Measurements from ENCODE around the gene TTC31.

Gene TTC31

DNA sequence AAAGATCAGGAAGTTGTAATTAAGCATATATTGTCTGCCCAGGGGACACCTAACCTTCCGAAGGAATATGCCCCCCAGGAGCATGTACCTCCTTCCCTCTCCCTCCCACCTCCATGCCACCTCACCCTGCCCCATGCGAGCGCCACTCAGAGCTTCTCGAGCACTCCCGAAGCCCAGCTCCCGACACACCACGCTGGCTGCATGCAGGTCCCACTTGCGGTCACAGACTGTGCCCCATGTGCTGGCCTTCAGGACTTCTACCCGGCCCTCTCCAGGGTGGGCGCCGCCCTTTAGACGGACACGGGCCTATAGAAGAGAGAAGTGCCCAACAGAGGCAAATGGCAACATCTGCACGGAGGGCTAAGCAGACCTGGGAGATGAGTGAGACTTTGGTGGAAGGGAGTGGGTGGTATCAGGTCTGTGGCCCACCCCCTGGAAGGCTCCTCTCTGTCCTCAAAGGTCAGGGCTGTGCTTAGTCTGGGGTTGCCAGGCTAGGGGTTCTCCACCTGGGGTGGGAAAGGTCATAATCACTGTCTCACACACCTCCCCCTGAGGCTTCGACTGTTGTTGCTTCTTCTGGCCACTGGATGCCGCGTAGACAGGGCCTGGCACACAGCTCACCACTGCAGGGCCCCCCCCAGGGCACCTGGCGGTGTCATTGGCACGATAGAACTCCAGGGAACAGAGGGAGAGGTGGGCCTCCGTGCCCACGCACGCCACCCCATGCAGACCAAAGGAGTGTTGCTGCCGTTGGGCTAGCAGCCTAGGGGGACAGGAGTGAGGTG is 53.5 kb downstream of the TTC31 start:
- peak; percentile 46 to 61 for ATAC-seq (replicated peaks)
- no peak for DNase-seq
- peaks cover 11 to 37% of the 10 kb centered on the region in 2 donors for H3K36me3 Mint-ChIP-seq
- no peaks in the 10 kb centered on the region for H3K9me3 Mint-ChIP-seq
- H3K4me1 Mint-ChIP-seq, result peaks cover 48 to 59% of the 10 kb centered on the region in 2 donors
- no peak overlapping the region for H3K27ac Mint-ChIP-seq
- H3K27me3 Mint-ChIP-seq, result no peaks in the 10 kb centered on the region
- H3K4me3 Mint-ChIP-seq, result no peak overlapping the region

DNA sequence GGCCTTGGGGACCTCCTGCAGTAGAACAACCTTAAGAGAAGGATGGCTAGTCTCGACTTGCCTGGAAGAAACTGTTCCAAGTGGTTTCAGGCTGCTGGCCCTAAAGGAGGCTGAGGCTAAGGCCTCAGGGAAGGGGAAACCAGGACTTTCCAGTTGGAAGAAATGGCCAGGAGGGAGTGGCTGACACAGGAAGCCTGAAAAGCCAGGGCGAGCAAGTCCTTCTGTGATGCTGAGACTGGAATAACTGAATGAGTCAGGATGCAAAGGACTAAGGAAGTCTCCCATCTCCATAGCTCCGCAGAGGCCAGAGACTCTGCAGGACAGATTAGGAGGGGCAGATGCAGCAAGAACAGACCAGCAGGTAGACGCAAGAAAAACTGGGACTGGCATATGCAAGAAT is 54.3 kb downstream of the TTC31 start:
- no peak overlapping the region for H3K27ac Mint-ChIP-seq
- H3K4me1 Mint-ChIP-seq, result peaks cover 42 to 54% of the 10 kb centered on the region in 2 donors
- peaks cover 11 to 29% of the 10 kb centered on the region in 2 donors for H3K36me3 Mint-ChIP-seq
- no peaks in the 10 kb centered on the region for H3K27me3 Mint-ChIP-seq
- H3K4me3 Mint-ChIP-seq, result no peak overlapping the region
- no peaks in the 10 kb centered on the region for H3K9me3 Mint-ChIP-seq
- ATAC-seq (replicated peaks) (no peak), DNase-seq (no peak)

DNA sequence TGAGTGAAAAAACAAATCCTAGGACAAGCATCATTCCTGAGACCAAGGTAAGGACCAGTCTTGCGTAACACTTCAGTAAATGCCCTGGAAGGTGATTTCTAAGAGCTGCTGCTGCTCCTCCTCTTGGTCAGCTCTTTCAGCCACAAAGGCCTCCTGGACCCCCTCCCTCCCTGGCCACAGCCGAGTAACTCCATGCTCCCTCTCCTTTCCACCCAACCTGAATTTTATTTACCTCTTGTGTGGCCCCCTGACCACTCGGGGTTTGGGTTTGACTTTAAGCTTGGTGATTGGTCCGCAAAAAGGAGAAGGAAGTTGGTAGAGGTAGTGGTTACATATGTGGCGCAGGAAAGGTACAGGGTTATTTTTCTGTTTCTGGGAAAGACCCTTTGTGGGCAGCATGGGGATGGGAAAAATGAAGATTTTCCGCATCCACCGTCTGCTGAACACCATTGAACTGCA is 56.0 kb downstream of the TTC31 start:
- Mint-ChIP-seq H3K9me3 (no peaks in the 10 kb centered on the region), H3K4me1 (peaks cover 38 to 53% of the 10 kb centered on the region in 2 donors), H3K27me3 (no peaks in the 10 kb centered on the region), H3K4me3 (peak overlapping the region; percentile 61 to 73), H3K27ac (peak overlapping the region; percentile 89), H3K36me3 (peaks cover 4 to 19% of the 10 kb centered on the region in 2 donors)
- no peak for DNase-seq
- peak; percentile 80 to 87 for ATAC-seq (replicated peaks)

DNA sequence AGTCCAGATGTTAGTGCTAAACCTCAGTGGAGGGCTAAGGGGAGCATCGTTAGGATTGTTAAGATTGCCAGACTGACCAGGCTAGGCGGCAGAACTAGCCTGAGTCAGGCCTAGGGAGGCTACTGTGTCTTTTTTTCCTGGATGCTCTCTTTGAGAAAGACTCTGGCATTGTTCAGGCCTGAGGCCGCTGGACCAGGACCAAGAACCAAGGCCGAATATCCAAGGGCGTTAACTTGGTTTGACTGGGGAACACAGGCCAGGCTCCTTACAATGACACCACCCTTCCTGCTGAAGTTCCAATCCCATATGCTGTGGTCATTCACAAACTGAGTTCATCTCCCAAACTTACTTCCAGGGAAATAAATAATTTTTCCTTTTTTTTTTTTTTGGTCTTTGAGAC is 57.4 kb downstream of the TTC31 start:
- DNase-seq (no peak), ATAC-seq (replicated peaks) (no peak)
- Mint-ChIP-seq H3K27me3 (no peaks in the 10 kb centered on the region), H3K4me1 (peaks cover 39 to 50% of the 10 kb centered on the region in 2 donors), H3K27ac (peak overlapping the region; percentile 43), H3K9me3 (no peaks in the 10 kb centered on the region), H3K36me3 (peaks cover 2 to 13% of the 10 kb centered on the region in 2 donors), H3K4me3 (no peak overlapping the region)

DNA sequence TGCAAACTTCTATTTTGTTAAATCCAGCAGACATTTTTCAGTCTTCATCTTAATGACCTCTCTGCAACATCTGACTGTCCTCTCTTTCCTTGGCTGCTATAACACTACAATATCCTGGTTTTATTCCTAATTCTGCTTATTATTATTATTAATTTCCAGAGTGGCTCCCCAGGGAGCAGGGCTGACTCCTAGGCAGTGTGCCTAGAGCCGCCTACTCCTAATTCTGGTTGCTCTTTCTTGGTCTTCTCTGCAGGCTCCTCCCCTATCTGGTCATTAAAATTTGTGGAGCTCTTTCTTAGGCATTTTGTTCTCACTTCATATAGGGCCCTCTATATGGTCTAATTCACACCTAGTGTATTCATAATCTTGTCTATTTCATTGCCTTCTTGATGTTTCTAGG is 60.1 kb downstream of the TTC31 start:
- peaks cover 11 to 18% of the 10 kb centered on the region in 2 donors for H3K27me3 Mint-ChIP-seq
- DNase-seq (no peak), ATAC-seq (replicated peaks) (no peak)

More for the DNA sequence above, 60.1 kb downstream of the TTC31 start:
- H3K9me3 Mint-ChIP-seq, result no peaks in the 10 kb centered on the region
- H3K4me1 Mint-ChIP-seq, result peaks cover 24 to 35% of the 10 kb centered on the region in 2 donors
- no peak overlapping the region for H3K4me3 Mint-ChIP-seq
- H3K36me3 Mint-ChIP-seq, result peaks cover 2 to 11% of the 10 kb centered on the region in 2 donors
- no peak overlapping the region for H3K27ac Mint-ChIP-seq

Measured in stimulated activated naive B cell treated with anti-CD40 and anti-IgM and Interleukin-4, amounts not matched to agents 10 μg/mL and 1 μg/mL and 100 μg/mL, for 72 hours (primary cell).